Hematopoietic multipotent progenitor cell treated with erythropoietin and hydrocortisone succinate and interleukin-3 and kit ligand, for 6 days (in vitro differentiated cells): ENCODE measurements around the gene PLRG1.

Experiments
- DNase-seq: peaks from one replicate; pipeline ENCODE4 v3.0.0-alpha.2; 2015

PLRG1 gene

GRCh38 chr4:154517591-154517990 is 32.6 kb downstream of the PLRG1 start:
- no peak for DNase-seq

DNA sequence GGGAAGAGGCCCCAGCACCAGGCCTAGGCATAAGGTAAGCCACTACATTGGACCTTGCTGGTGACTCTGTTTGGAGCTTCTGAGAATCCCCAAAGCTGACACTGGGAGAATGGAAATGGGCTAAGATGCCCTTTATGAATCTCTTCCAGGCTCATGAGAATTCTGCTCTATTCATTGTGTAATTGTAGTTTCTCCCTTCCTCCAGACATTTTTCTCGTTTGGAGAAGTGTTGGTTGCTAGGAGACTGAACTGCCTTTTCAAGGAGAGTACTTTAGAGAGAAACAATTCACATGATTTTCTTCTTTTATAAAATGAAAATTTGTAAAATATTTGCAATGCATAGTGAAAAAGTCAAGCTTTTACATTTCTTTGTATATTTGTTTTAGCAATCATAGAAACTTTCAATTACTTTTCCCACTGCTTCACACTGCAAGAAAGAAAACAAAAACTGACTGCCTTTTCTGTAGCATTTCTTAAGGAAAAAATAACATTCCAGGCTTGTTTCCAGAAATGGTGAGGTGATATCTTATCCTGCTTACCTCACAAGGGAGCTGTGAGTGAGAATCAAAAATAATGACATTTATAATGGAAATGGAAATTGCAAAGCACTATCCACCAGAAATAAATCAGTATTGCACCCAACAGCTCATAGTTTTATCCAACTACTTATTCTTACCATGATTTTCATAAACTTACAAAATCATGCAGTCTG is 33.7 kb downstream of the PLRG1 start:
- DNase-seq, result no peak

DNA sequence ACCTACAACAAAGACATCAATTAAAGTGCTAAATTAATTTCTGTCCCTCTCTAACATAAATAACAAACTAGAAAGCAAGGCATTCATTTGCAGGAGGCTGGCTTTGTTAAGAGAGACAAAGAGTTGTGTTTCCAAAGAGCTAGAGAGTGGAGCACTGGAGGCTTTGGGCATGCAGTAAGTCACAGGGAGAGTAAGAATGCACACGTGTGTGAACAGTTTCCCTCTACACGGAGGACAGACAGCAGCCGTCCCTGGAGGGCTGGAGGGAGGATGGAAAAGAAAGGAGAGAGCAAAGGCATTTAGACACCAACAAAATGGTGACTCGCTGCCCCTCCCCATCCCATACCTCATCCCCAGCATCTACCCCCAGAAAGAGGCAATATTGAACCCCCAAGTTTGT is 38.2 kb downstream of the PLRG1 start:
- DNase-seq, result no peak

DNA sequence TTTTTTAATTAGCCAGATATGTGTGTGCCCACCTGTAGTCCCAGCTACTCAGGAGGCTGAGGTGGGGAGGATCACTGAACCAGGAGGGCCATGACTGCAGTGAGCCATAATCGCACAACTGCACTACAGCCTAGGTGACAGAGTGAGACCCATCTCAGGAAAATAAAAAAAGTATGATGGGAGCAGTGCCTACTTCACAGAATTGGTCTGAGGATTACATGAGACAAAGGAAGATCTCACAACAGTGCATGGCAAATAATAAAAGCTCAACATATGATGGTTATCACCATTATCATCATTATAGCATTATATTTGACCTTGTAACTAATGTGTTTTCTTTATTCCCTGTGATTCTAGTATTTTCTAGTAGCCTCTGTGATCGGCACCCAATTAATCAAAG is 38.7 kb downstream of the PLRG1 start:
- no peak for DNase-seq

DNA sequence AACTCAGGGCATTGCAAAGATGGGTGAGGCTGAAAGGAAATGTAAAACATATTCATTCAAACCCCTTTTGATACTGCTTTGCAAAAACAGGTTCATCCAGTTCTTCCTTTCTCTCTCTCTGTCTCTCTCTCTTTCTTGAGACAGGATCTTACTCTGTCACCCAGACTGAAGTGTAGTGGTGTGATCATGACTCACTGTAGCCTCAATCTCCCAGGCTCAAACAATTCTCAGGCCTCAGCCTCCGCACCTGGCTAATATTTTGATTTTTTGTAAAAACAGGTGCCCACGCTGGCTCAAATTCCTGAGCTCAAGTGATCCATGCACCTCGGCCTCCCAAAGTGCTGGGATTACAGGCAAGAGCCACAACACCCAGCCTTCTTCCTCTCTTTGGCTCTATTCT is 43.0 kb downstream of the PLRG1 start:
- no peak for DNase-seq

DNA sequence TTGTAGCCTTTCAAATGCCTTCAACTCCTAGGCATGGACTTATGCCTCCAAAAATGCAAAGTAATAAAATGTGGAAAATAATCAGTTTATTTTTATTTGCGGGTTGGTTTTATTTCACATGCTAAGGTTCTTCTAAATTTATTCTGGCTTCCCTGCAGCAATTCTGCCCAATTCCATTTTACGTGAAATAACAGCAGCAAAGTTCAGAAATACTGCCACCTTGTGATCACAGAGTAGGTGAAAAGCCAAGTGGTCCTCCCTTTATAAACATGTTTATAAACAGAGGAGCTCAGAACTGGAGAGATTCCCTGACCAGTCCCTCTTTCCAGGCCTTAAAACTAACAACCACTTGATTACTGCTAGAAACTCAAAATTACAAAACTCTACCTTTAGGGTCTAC is 43.9 kb downstream of the PLRG1 start:
- DNase-seq, result peak; percentile 54

DNA sequence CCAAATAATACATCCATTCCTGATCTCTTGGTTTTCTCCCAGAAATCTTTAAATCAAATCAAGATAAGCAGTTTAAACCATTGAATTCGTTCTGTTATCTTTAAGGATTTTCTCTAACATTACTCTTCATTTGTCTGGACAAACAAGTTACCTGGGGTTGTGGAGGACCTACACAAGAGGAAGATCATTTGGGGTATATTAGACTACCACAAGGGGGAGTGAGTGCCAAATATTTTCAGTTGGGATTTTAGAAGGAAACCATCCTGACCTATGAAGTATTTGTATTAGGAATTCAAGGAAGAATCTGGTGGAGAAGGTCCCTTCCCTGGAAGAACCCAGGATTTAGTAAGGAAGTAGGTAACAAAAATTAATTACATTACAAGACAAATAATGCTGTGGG is 46.6 kb downstream of the PLRG1 start:
- peak; percentile 40 for DNase-seq

DNA sequence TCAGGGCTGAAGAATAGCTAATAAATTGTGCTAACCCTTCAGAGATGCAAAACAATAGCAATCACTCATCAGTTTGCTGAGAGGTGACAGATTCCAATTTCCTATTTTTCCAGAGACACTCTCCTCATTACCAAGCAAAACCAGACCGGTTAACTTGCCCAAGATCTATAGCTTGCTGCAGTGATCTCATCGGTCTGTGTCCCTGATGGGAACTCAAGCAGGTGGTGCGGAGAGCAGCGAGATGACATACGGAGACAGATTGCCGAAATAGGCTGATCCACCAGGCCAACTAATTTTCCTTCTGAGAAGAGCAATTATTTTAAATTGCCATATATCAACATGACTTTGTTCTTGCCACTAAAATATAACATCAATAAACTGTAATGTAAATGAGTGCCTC is 48.1 kb downstream of the PLRG1 start:
- no peak for DNase-seq

DNA sequence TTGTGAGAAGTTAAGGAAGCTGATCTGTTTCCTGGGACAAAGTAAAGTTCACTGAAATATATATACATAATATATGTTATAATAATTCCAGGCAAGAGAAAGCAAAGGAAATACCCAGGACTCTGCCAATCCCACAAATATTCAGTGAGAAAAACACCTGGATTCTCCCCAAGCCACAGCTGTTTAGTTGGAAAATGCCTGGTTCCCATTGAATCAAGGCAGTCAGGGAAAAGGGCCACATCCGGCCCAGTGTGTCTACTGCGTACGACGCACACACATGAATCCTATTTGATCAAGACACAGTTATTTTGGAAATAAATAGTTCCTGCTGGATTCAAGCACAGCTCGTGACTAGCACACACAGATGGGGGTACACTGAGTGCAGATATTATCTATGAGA is 52.3 kb downstream of the PLRG1 start:
- DNase-seq, result no peak

DNA sequence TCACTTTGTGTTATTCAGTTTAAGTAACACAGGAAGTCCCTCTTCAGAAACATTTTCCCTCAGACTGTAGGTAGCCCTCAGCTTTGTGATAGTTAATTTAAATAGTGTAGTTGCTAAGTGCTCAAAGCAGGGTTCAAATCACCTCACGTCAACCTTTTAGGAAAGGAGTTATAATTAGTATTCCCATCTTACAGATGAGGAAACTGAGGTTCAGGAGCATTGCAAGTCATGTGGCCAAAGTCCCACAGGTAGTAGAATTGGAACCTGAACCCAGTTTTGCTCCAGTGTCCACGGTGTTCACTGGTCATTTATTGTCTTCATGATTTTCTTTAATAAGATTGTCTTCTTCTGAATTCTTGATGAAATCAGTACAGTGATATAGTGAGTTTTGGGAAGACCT is 54.3 kb downstream of the PLRG1 start:
- no peak for DNase-seq

- no peak for DNase-seq
These were observed 57.9 kb downstream of the PLRG1 start for GRCh38 chr4:154492288-154492687.

DNA sequence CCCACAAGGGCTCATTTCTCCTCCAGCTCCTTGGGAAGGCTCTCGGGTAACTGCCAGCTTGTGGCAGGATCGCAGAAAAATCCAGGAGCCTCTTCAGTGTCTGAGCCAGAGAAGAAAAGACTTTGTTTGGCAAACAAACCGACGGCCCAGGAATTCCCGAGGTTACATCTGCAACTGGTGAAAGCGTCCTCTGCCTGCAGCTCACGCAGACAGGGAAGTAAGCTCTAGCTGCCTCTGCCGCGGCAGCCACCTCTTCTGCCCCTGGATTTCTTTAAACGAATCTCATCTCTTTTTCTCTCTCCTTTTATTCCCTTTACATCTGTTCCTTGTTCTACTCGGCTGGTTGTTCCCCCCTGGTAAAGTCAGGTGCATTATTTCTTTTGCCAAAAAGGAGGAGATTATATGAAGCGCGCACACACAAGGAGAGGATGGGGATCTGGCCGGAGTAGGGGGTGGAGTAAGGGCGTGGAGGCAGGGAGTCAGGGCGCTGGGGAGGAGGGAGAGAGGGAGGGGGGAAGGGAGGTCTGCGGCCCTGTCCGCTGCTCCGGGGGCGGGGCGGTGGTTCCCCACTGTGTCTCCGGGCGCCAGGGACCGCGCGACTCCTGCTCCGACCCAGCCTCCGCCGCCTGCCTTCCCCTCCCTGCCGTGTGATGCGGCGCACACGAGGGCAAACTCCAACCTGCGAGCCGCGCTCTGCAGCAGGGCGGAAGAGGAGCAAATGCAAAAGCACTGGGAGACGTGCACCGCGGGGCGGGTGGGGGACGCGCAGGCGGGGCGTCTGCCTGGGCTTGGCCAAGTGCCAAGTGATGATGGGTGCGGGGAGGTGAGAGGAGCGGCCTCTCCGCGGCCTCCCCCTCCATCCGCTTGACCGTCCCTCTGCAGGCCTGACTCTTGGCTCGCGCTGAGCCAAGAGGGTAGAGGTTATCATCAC is 58.6 kb downstream of the PLRG1 start, which contains the start of gene DCHS2:
TSS of gene DCHS2 (minus strand) at position 459 of the 931 bp plus-strand sequence. CDS start at position 15, 444 bp downstream.
- peak; percentile 7 for DNase-seq

DNA sequence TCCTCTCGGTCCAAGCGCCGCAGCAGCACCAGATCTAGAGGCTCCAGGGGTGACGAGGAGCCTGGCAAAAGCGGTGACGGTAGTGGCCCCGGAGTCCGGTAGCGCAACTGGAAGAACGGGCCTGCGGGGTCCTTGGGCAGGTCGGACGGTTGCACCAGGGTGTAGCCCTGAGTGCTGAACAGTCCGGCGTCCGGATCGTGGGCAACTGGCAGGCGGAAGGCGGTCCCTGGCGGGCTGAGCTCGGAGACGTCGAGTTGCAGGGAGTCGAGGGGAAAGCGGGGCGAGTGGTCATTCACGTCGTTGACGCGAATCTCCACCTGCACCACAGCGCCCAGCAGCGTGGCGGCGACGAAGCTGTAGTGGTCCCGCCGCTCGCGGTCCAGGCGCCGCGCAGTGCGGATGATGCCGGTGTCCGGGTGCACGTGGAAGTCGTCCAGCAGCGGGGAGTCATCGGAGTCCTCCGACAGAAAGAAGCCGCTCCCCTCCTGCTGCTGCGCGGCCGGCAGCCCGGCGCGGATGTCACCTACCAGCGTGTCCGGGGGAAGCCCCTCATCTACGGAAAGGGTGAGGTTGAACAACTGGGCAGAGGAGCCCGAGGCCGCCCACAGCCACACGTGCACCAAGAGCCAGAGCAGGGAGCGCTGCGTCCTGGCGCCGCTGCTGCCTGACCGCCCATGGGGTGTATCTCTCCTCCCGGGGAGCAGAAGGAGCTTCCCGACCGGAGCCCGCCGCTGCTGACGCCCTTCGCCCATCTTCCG is 59.4 kb downstream of the PLRG1 start:
- DNase-seq, result peak; percentile 1

- DNase-seq, result no peak
These were observed 60.0 kb downstream of the PLRG1 start for GRCh38 chr4:154490234-154490582.

GRCh38 chr4:154489558-154490233 is 60.5 kb downstream of the PLRG1 start:
- DNase-seq, result no peak

DNA sequence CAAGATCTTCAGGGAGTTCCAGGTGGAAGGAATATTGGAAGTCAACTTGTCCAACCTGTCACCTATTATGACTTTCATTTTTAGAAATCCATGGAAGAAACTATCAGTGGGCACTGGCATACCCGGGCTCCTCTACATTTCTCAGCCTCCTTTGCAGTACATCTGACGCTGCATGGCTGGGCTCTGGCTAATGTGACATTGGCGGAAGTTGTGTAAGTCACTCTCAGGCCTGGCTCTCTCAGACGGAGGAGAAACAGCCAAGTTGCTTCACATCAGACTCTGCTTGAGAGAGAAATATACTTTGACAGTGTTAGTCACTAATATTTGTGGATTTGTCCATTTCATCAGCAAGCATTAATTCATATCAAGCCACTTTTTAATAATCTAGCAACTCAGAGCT is 63.1 kb downstream of the PLRG1 start:
- DNase-seq, result no peak

DNA sequence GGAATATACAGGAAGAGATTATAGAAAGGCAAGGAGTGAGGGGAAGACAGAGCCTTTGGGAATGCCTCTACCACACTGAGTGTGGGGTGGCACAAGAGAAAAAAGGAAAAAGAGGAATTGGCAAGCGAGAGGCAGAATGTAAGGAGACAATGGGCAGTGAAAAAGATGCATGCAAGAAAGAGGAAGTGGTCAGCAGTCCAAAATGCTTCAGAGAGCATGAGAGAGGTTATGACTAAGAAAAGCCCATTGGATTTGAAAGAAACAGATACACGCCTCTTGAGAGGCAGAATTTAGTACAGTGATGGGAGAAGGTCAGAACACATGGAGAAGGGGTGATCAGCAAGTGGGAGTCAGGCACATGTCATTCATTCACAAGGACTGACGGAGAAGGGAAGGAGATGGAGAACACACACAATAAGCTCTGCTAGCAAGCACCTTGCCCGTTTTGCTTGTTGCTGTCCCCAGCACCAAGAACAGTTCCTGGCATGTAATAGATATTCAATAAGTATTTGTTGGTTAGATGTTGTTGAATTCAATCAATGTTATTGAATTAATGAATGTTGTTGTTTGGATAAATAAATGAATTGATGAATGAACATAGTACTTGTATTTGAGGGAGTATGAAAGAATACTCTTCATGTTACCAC is 65.0 kb downstream of the PLRG1 start:
- no peak for DNase-seq
